Kidney (tissue), 14 donors: Measurements from ENCODE around the gene ITPR2. TPM values are rescaled to one million over a fixed set of nuclear protein-coding genes. Genes with fewer than 3 reads are reported as not detected.
"Not testable (repeated sequence)": the region's sequence is repeated elsewhere in the genome, so short reads cannot be mapped to it uniquely, and the experiment has no call there.

Experiments
- DNase-seq, 5 donors: peaks; one replicate each; pipeline ENCODE4 v3.0.0-alpha.2; 2013 to 2020
- FAIRE-seq: peaks from 2 replicates; lab custom pipeline; 2012; peaks lifted over from hg19 to GRCh38; lab: Jason Lieb, UNC
- H3K27ac ChIP-seq, 2 donors: one replicate each; pipeline ENCODE4 v1.7.0; 2013; ENCODE audit warnings: low read depth in 2 of 2, low read length in 2 of 2, inconsistent platforms in 1 of 2
- H3K27me3 ChIP-seq: one replicate; pipeline ENCODE4 v1.7.1; 2013; ENCODE audit warnings: low read length, inconsistent platforms; ENCODE audit not compliant: control insufficient read depth, insufficient read depth
- H3K36me3 ChIP-seq, 3 donors: one replicate each; pipeline versions ENCODE4 v1.7.0 to v1.7.1; 2013; ENCODE audit warnings: low read length in 3 of 3, control low read depth in 1 of 3, inconsistent platforms in 1 of 3; ENCODE audit not compliant: insufficient read depth in 3 of 3, control insufficient read depth in 2 of 3
- H3K4me1 ChIP-seq, 3 donors: one replicate each; pipeline versions ENCODE4 v1.7.0 to v1.7.1; 2013; ENCODE audit warnings: low read length in 3 of 3, inconsistent platforms in 1 of 3, low read depth in 1 of 3; ENCODE audit not compliant: control insufficient read depth in 2 of 3, insufficient read depth in 2 of 3
- H3K4me3 ChIP-seq, 3 donors: one replicate each; pipeline versions ENCODE4 v1.7.0 to v1.8.1; 2013; ENCODE audit warnings: low read length in 3 of 3, control low read depth in 1 of 3, inconsistent platforms in 1 of 3
- H3K9ac ChIP-seq, 3 donors: one replicate each; pipeline versions ENCODE4 v1.7.0 to v1.7.1; 2013; ENCODE audit warnings: low read length in 3 of 3, control low read depth in 1 of 3, inconsistent platforms in 1 of 3
- H3K9me3 ChIP-seq, 3 donors: one replicate each; pipeline versions ENCODE4 v1.7.0 to v1.7.1; 2013; ENCODE audit warnings: low read length in 3 of 3, control low read depth in 1 of 3, inconsistent platforms in 1 of 3; ENCODE audit not compliant: control insufficient read depth in 2 of 3, insufficient read depth in 1 of 3
- intact Hi-C: fragments of 100-400 bp; cut with DNase I; formaldehyde crosslinking; loops from one replicate; pipeline ENCODE4 v1.11.1; 2022
- polyA plus RNA-seq: library from polyadenylated mRNA; stranded (reverse); fragments of 350-450 nt; fragmentation: Illumina TruSeq; extraction: RNeasy Lipid Tissue Mini Kit (QIAGEN cat#74804); gene quantifications from one replicate; pipeline ENCODE4 v1.2.3, GENCODE V29; 2014; ENCODE audit warnings: low read depth, low replicate concordance; ENCODE audit not compliant: insufficient read depth
- total RNA-seq: library from RNA; stranded (reverse); fragmentation: NEBNext Ultra II Directional; extraction: Animal tissue kit (Norgen Biotek cat#: 25700); gene quantifications from one replicate; pipeline ENCODE4 v1.2.1, GENCODE V29; 2021
- TF ChIP-seq, protein P1 (sequence below): IDR thresholded peaks from 3 replicates; pipeline ENCODE4 v1.5.1; 2012; ENCODE audit warnings: mild to moderate bottlenecking, moderate library complexity, borderline replicate concordance; ENCODE audit not compliant: insufficient read depth; ENCODE audit errors: extremely low read depth
- donor health status: control.
- donor health status: control.
- donor health status: control.
- donor health status: control.
- donor health status: control.
- donor health status: DM: yes; HTN: yes; CAD: no.
- donor health status: Normal renal cell carcinoma (clear cell type).

ITPR2 gene
- total and polyA plus RNA-seq, 2 donors from 2014 or later, result 5.7 to 56.9 TPM

DNA sequence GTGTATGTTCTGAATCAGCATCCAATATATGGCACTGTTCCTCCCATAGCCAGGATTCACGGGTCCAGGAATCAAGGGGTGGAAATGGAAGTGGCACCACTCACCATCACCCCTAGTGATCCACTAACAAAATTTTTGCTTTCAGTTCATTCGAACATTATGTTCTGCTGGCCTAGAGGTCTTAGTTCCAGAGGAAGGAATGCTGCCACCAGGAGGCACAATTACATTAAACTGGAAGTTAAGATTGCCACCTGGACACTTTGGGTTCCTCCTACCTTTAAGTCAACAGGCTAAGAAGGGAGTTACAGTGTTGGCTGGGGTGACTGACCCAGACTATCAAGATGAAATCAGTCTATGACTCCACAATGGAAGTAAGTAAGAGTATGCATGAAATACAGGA is 52.3 kb downstream of the ITPR2 start:
- H3K4me3 ChIP-seq, intact Hi-C loops: not testable (repeated sequence)

DNA sequence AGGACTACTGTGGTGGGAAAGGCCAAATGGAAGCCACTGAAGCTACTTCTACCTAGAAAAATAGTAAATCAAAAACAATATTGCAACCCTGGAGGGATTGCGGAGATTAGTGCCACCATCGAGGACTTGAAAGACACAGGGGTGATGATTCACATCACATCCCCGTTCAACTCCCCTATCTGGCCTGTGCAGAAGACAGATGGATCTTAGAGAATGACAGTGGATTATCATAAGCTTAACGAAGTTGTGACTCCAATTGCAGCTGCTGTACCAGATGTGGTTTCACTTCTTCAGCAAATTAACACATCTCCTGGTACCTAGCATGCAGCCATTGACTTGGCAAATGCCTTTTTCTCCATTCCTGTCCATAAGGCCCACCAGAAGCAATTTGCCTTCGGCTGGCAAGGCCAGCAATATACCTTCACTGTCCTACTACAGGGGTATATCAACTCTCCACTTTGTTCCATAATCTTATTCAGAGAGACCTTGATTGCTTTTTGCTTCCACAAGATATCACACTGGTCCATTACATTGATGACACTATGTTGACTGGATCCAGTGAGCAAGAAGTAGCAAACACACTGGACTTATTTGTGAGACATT is 54.7 kb downstream of the ITPR2 start:
- DNase-seq, H3K27me3 ChIP-seq, H3K27ac ChIP-seq, H3K36me3 ChIP-seq, H3K9ac ChIP-seq, intact Hi-C loops, H3K4me1 ChIP-seq, FAIRE-seq, H3K4me3 ChIP-seq: not testable (repeated sequence)
- peaks cover 0 to 14% (median 0%) of the 10 kb centered on the region in 3 donors for H3K9me3 ChIP-seq

More for the DNA sequence above, 52.3 kb downstream of the ITPR2 start:
- TF ChIP-seq, protein P1, sequence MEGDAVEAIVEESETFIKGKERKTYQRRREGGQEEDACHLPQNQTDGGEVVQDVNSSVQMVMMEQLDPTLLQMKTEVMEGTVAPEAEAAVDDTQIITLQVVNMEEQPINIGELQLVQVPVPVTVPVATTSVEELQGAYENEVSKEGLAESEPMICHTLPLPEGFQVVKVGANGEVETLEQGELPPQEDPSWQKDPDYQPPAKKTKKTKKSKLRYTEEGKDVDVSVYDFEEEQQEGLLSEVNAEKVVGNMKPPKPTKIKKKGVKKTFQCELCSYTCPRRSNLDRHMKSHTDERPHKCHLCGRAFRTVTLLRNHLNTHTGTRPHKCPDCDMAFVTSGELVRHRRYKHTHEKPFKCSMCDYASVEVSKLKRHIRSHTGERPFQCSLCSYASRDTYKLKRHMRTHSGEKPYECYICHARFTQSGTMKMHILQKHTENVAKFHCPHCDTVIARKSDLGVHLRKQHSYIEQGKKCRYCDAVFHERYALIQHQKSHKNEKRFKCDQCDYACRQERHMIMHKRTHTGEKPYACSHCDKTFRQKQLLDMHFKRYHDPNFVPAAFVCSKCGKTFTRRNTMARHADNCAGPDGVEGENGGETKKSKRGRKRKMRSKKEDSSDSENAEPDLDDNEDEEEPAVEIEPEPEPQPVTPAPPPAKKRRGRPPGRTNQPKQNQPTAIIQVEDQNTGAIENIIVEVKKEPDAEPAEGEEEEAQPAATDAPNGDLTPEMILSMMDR, result peak; percentile 20
- H3K27me3 ChIP-seq, H3K27ac ChIP-seq, H3K9ac ChIP-seq, FAIRE-seq, H3K4me1 ChIP-seq, H3K36me3 ChIP-seq, DNase-seq: not testable (repeated sequence)
- H3K9me3 ChIP-seq, result peaks cover 0 to 14% (median 0%) of the 10 kb centered on the region in 3 donors

DNA sequence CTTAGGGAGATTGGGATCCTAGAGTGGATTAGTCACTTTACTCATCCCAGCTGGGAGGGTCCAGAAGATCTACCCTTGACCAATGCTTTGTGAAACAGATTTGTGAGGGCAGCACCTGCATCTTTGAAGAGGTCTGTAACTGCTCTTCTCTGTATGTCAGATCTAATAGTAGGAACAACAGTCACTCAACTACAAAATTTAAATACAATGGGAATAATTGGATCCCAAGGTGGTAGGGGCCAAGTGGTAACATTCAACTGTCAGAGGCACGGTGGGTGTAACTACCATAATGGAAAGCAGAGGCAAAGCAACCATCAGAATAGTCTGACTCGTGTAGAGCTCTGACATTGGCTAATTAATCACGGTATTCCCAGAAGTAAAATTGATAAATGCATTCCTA is 55.8 kb downstream of the ITPR2 start:
- FAIRE-seq, result no peak
- intact Hi-C loops, result no loop called here

DNA sequence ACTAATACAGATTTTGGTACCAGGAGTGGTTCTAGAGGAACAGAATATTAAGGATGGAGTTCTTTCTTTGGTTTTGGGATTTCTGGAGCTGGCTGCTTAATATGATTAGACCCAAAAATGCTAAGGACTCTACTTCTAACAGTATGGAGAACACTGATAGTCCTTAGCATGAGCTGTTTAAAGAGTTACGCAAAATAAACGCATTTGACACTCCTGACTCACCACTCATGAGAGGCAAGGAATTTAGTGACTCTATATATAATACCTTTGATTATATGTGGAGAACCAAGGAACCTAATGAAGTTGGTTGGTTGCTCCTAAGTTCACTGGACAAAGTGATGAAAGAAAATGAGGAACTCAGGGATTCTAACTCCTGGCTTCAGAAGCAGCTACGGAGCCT is 57.0 kb downstream of the ITPR2 start:
- H3K4me3 ChIP-seq, DNase-seq, FAIRE-seq, H3K27ac ChIP-seq, H3K9ac ChIP-seq, intact Hi-C loops, H3K27me3 ChIP-seq, H3K36me3 ChIP-seq, H3K4me1 ChIP-seq: not testable (repeated sequence)
- H3K9me3 ChIP-seq, result peaks cover 0 to 14% (median 0%) of the 10 kb centered on the region in 3 donors

More for the DNA sequence above, 55.8 kb downstream of the ITPR2 start:
- TF ChIP-seq, protein P1, result no peak
- Histone ChIP-seq H3K36me3 (no peaks in the 10 kb centered on the region), H3K4me1 (peaks cover 0 to 5% (median 0%) of the 10 kb centered on the region in 3 donors), H3K4me3 (no peak overlapping the region), H3K9me3 (peaks cover 0 to 14% (median 0%) of the 10 kb centered on the region in 3 donors), H3K27ac (no peak overlapping the region), H3K27me3 (no peaks in the 10 kb centered on the region), H3K9ac (no peak overlapping the region)
- no peak for DNase-seq
